ENCODE results near the gene PRAMEF18.
"Not testable (repeated sequence)": the region's sequence is repeated elsewhere in the genome, so short reads cannot be mapped to it uniquely, and the experiment has no call there.

GRCh38 chr1:13230096-13230495 is 4.1 kb upstream of the PRAMEF18 start:
- TF ChIP-seq, protein P1, sequence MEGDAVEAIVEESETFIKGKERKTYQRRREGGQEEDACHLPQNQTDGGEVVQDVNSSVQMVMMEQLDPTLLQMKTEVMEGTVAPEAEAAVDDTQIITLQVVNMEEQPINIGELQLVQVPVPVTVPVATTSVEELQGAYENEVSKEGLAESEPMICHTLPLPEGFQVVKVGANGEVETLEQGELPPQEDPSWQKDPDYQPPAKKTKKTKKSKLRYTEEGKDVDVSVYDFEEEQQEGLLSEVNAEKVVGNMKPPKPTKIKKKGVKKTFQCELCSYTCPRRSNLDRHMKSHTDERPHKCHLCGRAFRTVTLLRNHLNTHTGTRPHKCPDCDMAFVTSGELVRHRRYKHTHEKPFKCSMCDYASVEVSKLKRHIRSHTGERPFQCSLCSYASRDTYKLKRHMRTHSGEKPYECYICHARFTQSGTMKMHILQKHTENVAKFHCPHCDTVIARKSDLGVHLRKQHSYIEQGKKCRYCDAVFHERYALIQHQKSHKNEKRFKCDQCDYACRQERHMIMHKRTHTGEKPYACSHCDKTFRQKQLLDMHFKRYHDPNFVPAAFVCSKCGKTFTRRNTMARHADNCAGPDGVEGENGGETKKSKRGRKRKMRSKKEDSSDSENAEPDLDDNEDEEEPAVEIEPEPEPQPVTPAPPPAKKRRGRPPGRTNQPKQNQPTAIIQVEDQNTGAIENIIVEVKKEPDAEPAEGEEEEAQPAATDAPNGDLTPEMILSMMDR (optimal IDR thresholded peaks at IDR 0.05 in 1 of 3, IDR thresholded peaks at IDR 0.05 in 1 of 3, conservative IDR thresholded peaks at IDR 0.05 in 1 of 3; ENCODE audit: extremely low read depth in 1 of 3, insufficient read depth in 2 of 3, low read length in 3 of 3), result not testable (repeated sequence)
- TF ChIP-seq EZH2 (IDR thresholded peaks at IDR 0.05; ENCODE audit: low read length), result not testable (repeated sequence)
